ENCODE results near the gene TCAP. TPM values are rescaled to one million over a fixed set of nuclear protein-coding genes. Genes with fewer than 3 reads are reported as not detected.

Gene TCAP
- total and polyA plus RNA-seq, 10 of the 15 experiments (the other 5 are each of a cell fraction or from before 2014, with no cell fraction given): 0.17 to 1.0 (median 0.36) TPM; not detected in 3

DNA sequence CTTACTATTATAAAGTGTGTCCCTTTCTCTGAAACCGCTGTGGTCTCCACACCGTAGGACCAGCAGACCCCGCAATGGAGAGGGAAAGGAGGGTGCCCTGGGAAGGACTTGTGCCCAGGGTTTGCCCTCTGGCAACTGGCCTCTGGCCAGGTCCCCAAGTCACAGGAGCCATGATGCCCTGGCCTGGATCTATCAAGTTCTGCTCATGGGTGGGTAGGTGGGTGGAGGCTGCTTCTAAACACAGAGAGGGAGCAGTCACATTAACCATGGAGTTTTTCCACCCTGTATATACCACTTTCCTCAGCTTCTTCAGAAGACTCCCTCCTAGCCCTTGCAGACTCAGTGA is 48.1 kb upstream of the TCAP start:
- no peaks in the 10 kb centered on the region for H3K9me3 ChIP-seq (replicated peaks; ENCODE audit: control insufficient read depth, insufficient read depth, low read length)
- WGBS (ENCODE audit: insufficient coverage, insufficient replicate concordance, low lambda C conversion rate, missing lambda C conversion rate): 95% methylated on average over 3 of the region's 3 CpGs
- no TSS peak for BruUV-seq (replicated peaks)
- H3K9ac ChIP-seq (ENCODE audit: control insufficient read depth, insufficient read depth, low read length): no peak overlapping the region
- RAD21 ChIA-PET (ENCODE audit: unreplicated experiment): no interaction called here
- peak overlapping the region; percentile 61; the same call in 1 of the 2 replicates for H3K4me3 ChIP-seq
- ATAC-seq: no peak
- no peak for DNase-seq (ENCODE audit: low read depth, low spot score)
- CTCF ChIA-PET: interaction anchor here (1.4 to 8.9 kb wide), 3 partner anchors 18 to 35 kb away, joined by 3 to 225 read pairs (median 4); partner anchors contain the start of gene STARD3
- SMC1A ChIA-PET (ENCODE audit: uncharacterized antibody, unreplicated experiment): no interaction called here
- in situ Hi-C loops (cut with MboI) (no loop called here), intact Hi-C loops (cut with micrococcal nuclease; ENCODE audit: unreplicated experiment) (no loop called here)
- no peaks in the 10 kb centered on the region for H3K36me3 ChIP-seq (ENCODE audit: control insufficient read depth in 2 of 2, insufficient read depth in 2 of 2, low read length in 1 of 2)
- peak overlapping the region; percentile 89; the same call in 1 of the 2 replicates for H3K4me2 ChIP-seq (ENCODE audit: control insufficient read depth, insufficient read depth)
- H3K27ac ChIP-seq (ENCODE audit: control insufficient read depth, insufficient read depth): no peak overlapping the region
- TF ChIP-seq FOXM1 (IDR thresholded peaks at IDR 0.05; ENCODE audit: low read depth, low read length) (no peak), SMARCA5 (IDR thresholded peaks at IDR 0.05) (peak; percentile 58; the same call in 1 of the 2 replicates)
- peaks cover 1% of the 10 kb centered on the region for H3K4me1 ChIP-seq (ENCODE audit: control insufficient read depth, insufficient read depth, low read length)
- no peaks in the 10 kb centered on the region; a peak in 2 of 4 replicates for H3K27me3 ChIP-seq (replicated peaks in 1 of 2; ENCODE audit: control insufficient read depth in 2 of 2, insufficient read depth in 2 of 2, low read length in 1 of 2)
- no peak for FAIRE-seq
- H2AFZ ChIP-seq (ENCODE audit: control insufficient read depth, low read depth, low read length): no peak overlapping the region
- POLR2A ChIA-PET: no interaction called here
- H3K79me2 ChIP-seq (ENCODE audit: control insufficient read depth, insufficient read depth, low read length): no peaks in the 10 kb centered on the region
- no peaks in the 10 kb centered on the region for H4K20me1 ChIP-seq (ENCODE audit: control insufficient read depth, insufficient read depth)

DNA sequence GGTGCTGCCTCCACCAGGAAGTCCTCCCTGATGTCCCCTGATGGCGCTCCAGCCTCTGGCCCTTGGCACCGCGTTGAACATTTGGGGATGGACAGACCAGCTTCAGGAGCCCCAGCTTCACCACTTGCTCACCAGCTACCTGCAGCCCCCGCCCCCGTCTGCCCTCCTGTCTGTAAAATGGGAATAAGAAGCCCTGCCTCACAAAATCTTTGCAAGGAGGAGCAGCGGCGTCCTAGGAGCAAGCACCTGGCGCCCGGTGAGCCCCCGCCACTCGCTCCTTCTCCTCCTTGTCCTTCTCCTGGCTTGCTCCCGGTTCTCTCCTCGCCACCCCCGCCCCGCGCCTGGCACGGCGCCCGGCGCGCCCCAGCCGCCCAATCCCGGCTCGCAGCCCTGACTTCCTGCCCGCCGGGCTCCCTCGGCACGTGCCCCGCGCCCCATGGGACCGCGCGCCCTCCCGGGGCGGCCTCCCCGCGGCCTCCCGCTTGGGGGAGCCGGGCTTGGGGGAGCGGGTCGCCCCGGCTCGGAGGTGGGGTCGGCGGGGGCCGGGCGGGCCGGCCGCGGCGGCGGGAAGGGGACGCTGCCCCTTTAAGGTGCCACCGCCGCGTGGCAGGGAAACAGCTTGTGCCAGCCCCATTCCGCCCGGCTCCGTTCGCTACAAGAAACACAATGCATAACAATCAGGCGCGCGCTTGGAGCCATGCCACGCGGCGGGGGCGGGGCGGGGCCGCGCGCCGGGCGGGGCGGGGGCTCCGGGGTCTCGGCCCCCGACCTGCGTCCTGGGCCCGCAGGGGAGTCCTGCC is 47.5 kb upstream of the TCAP start:
- no peak for DNase-seq (ENCODE audit: low read depth, low spot score)
- ChIA-PET CTCF (interaction anchor here (1.0 to 8.9 kb wide), 3 partner anchors 20 to 142 kb away, joined by 3 to 225 read pairs (median 3); partner anchors contain the start of gene STARD3), RAD21 (ENCODE audit: unreplicated experiment) (no interaction called here), POLR2A (no interaction called here), SMC1A (ENCODE audit: uncharacterized antibody, unreplicated experiment) (interaction anchor here (1.3 kb wide), 1 partner anchor 33 kb away, joined by 3 read pairs; no protein-coding TSS in a partner anchor)
- Histone ChIP-seq H3K4me2 (ENCODE audit: control insufficient read depth, insufficient read depth) (peak overlapping the region; percentile 89; the same call in 1 of the 2 replicates), H3K27ac (ENCODE audit: control insufficient read depth, insufficient read depth) (no peak overlapping the region), H3K79me2 (ENCODE audit: control insufficient read depth, insufficient read depth, low read length) (no peaks in the 10 kb centered on the region), H3K9ac (ENCODE audit: control insufficient read depth, insufficient read depth, low read length) (no peak overlapping the region; the same call in 1 of the 2 replicates), H3K4me1 (ENCODE audit: control insufficient read depth, insufficient read depth, low read length) (peaks cover 5% of the 10 kb centered on the region), H3K27me3 (replicated peaks in 1 of 2; ENCODE audit: control insufficient read depth in 2 of 2, insufficient read depth in 2 of 2, low read length in 1 of 2) (no peaks in the 10 kb centered on the region; a peak in 2 of 4 replicates), H4K20me1 (ENCODE audit: control insufficient read depth, insufficient read depth) (no peaks in the 10 kb centered on the region), H2AFZ (ENCODE audit: control insufficient read depth, low read depth, low read length) (peak overlapping the region; percentile 63), H3K4me3 (peak overlapping the region; percentile 61; the same call in 1 of the 2 replicates), H3K9me3 (replicated peaks; ENCODE audit: control insufficient read depth, insufficient read depth, low read length) (no peaks in the 10 kb centered on the region), H3K36me3 (ENCODE audit: control insufficient read depth in 2 of 2, insufficient read depth in 2 of 2, low read length in 1 of 2) (no peaks in the 10 kb centered on the region)
- intact Hi-C loops (cut with micrococcal nuclease; ENCODE audit: unreplicated experiment): no loop called here
- in situ Hi-C loops (cut with MboI): no loop called here
- no peak for FAIRE-seq
- WGBS (ENCODE audit: insufficient coverage, insufficient replicate concordance, low lambda C conversion rate, missing lambda C conversion rate): 4% methylated on average over 25 of the region's 79 CpGs
- BruUV-seq (replicated peaks): no TSS peak
- peak; percentile 24; the same call in 2 of the 3 replicates for ATAC-seq
- TF ChIP-seq SMC3 (IDR thresholded peaks at IDR 0.05; ENCODE audit: borderline replicate concordance, low read length) (no peak), SMAD1 (IDR thresholded peaks at IDR 0.05; ENCODE audit: low read depth, partially characterized antibody) (no peak), BACH1 (IDR thresholded peaks at IDR 0.05; ENCODE audit: borderline replicate concordance) (0 out of 2 replicates have a peak, but pooled peaks have one; percentile 23), GATAD2B (conservative IDR thresholded peaks at IDR 0.05; ENCODE audit: low read depth) (peak; percentile 48; the same call in 1 of the 2 replicates), NFYB (IDR thresholded peaks at IDR 0.05; ENCODE audit: insufficient read depth, low read depth, low read length) (peak; percentile 54; the same call in 1 of the 2 replicates), FOS (IDR thresholded peaks at IDR 0.05; ENCODE audit: borderline replicate concordance, extremely low read depth, insufficient read length) (no peak), IKZF1 (conservative IDR thresholded peaks at IDR 0.05) (peak; percentile 74), POLR2A (IDR thresholded peaks at IDR 0.05; ENCODE audit: low read depth, low read length) (0 out of 2 replicates have a peak, but pooled peaks have one; percentile 25), ZBED1 (IDR thresholded peaks at IDR 0.05; ENCODE audit: borderline replicate concordance) (no peak), LARP7 (IDR thresholded peaks at IDR 0.05) (0 out of 2 replicates have a peak, but pooled peaks have one; percentile 50)
- TF ChIP-seq, protein P1, sequence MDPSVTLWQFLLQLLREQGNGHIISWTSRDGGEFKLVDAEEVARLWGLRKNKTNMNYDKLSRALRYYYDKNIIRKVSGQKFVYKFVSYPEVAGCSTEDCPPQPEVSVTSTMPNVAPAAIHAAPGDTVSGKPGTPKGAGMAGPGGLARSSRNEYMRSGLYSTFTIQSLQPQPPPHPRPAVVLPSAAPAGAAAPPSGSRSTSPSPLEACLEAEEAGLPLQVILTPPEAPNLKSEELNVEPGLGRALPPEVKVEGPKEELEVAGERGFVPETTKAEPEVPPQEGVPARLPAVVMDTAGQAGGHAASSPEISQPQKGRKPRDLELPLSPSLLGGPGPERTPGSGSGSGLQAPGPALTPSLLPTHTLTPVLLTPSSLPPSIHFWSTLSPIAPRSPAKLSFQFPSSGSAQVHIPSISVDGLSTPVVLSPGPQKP (IDR thresholded peaks at IDR 0.05; ENCODE audit: low read depth, low read length): no peak
- TF ChIP-seq, protein P2, sequence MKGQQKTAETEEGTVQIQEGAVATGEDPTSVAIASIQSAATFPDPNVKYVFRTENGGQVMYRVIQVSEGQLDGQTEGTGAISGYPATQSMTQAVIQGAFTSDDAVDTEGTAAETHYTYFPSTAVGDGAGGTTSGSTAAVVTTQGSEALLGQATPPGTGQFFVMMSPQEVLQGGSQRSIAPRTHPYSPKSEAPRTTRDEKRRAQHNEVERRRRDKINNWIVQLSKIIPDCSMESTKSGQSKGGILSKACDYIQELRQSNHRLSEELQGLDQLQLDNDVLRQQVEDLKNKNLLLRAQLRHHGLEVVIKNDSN (IDR thresholded peaks at IDR 0.05; ENCODE audit: borderline replicate concordance, extremely low read length, insufficient read depth, low read depth, low read length): peak; percentile 56
